GM12873 (cell line): Measurements from ENCODE around the gene GADD45GIP1.

Experiments used
- TF ChIP-seq, protein P1 (sequence below): IDR thresholded peaks from 2 replicates; pipeline ENCODE4 v1.5.1; 2012; ENCODE audit warnings: low read depth, mild to moderate bottlenecking, moderate library complexity, low read length, control low read depth; ENCODE audit not compliant: insufficient read depth; ENCODE audit errors: missing control alignments

The GADD45GIP1 gene

GRCh38 chr19:12994701-12995595 lies 37.9 kb upstream of the GADD45GIP1 start, which contains the start of gene NFIX:
Gene NFIX, plus strand, starts transcription at chr19:12995475. Its CDS starts 363 bp downstream, at chr19:12995838.
- TF ChIP-seq, protein P1, sequence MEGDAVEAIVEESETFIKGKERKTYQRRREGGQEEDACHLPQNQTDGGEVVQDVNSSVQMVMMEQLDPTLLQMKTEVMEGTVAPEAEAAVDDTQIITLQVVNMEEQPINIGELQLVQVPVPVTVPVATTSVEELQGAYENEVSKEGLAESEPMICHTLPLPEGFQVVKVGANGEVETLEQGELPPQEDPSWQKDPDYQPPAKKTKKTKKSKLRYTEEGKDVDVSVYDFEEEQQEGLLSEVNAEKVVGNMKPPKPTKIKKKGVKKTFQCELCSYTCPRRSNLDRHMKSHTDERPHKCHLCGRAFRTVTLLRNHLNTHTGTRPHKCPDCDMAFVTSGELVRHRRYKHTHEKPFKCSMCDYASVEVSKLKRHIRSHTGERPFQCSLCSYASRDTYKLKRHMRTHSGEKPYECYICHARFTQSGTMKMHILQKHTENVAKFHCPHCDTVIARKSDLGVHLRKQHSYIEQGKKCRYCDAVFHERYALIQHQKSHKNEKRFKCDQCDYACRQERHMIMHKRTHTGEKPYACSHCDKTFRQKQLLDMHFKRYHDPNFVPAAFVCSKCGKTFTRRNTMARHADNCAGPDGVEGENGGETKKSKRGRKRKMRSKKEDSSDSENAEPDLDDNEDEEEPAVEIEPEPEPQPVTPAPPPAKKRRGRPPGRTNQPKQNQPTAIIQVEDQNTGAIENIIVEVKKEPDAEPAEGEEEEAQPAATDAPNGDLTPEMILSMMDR = no peak

DNA sequence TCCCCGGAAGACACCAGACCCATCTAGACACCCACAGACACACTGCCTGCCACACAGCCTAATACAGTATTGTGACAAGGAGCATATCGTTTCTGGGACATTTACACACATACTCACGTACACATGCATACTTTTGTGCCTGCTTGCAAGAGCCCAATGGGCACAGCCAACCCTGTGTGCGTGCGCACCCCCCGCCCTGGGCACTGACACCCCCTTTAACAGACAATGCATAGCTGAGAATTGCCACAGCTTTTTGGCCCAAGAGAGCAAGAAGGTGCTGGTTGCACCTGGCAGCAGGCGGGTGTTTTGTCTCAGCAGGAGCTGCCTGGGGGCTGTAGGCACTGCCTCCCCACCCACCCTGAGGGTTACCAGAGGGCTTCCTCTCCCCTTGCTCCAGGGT lies 36.5 kb upstream of the GADD45GIP1 start:
- TF ChIP-seq, protein P1 = no peak

GRCh38 chr19:12992729-12993128 lies 35.7 kb upstream of the GADD45GIP1 start:
- TF ChIP-seq, protein P1 = no peak

GRCh38 chr19:12991296-12991695 lies 34.3 kb upstream of the GADD45GIP1 start:
- TF ChIP-seq, protein P1 = no peak

DNA sequence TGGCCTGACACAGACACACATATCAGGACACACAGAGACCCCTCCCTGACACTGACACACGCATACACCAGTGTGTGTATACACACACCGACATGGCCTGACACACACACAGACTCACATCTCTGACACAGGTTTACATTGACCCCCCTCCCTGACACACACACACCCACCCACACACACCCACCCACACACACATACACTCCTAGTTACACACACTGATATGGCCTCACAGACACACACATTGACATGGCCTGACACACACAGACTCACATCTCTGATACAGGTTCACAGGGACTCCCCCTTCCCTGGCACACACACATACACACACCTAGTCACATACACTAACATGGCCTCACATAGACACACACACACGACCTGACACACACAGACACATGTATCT lies 33.8 kb upstream of the GADD45GIP1 start:
- TF ChIP-seq, protein P1 = no peak

GRCh38 chr19:12990431-12990830 lies 33.4 kb upstream of the GADD45GIP1 start:
- TF ChIP-seq, protein P1 = no peak

DNA sequence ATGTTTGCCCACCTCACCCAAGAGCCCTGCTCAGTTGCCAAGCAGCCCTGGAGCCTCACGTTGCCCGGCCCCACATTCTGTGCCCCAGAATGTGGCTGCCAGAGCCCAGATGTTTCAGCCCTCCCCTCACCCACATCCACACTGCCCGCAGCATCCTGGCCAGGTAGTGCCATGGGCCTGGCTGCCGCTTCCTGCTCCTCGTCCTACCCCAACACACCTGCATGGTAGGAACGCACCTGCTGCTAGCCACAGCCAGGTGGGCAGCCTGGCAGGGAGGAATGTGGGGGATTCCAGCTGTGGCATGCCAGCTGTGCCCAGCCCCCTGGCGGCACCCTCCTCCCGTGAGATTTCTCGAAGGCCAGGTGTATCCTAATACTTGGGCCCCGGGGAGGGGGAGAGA lies 30.8 kb upstream of the GADD45GIP1 start:
- TF ChIP-seq, protein P1 = no peak
